Panc1 (cell line): ENCODE data around the gene PNKP. TPM values are rescaled to one million over a fixed set of nuclear protein-coding genes. Genes with fewer than 3 reads are reported as not detected.

Source experiments
- ATAC-seq: fragments of 200-7000 bp; cut with Tn5 transposase; 2 replicates; pipeline ENCODE4 v1.9.1; 2020; ENCODE audit warnings: mild to moderate bottlenecking, moderate library complexity
- BruUV-seq: library from RNA; stranded (reverse); fragments of 400-500 nt; replicated peaks from 2 replicates; lab custom pipeline; 2021; lab: Mats Ljungman, UMichigan
- CTCF ChIA-PET: fragments of 300-600 bp; sonication (Branson Sonifier 250); formaldehyde crosslinking; loops from one replicate; lab custom pipeline; 2022; ENCODE audit warnings: antibody characterized with exemption; lab: Charles Lee
- POLR2A ChIA-PET: fragments of 300-600 bp; sonication (Branson Sonifier 250); formaldehyde crosslinking; loops from one replicate; lab custom pipeline; 2022; ENCODE audit warnings: antibody characterized with exemption; lab: Charles Lee
- DNase-seq: peaks from one replicate; pipeline ENCODE4 v3.0.0-alpha.2; 2010; ENCODE audit warnings: low read depth, low spot score
- H3K27ac ChIP-seq: 2 replicates; pipeline ENCODE4 v1.5.1; 2011; ENCODE audit warnings: mild to moderate bottlenecking, low read length, inconsistent platforms
- H3K27me3 ChIP-seq: fragments of 200-500 bp; sonication (Bioruptor generic); 2 replicates; pipeline ENCODE4 v1.6.0; 2014; ENCODE audit warnings: low read length, inconsistent platforms; ENCODE audit not compliant: control insufficient read depth, insufficient read depth
- H3K36me3 ChIP-seq: fragments of 200-500 bp; sonication (Bioruptor generic); 2 replicates; pipeline ENCODE4 v1.5.1; 2014; ENCODE audit warnings: inconsistent platforms, mild to moderate bottlenecking, low read length, moderate library complexity; ENCODE audit not compliant: control insufficient read depth, insufficient read depth
- H3K4me1 ChIP-seq: 2 replicates; pipeline ENCODE4 v1.5.1; 2011; ENCODE audit warnings: inconsistent platforms, mild to moderate bottlenecking, low read length, moderate library complexity; ENCODE audit not compliant: control insufficient read depth, insufficient read depth
- H3K4me3 ChIP-seq, 2 experiments: 2 replicates each; pipeline ENCODE4 v1.5.1; 2011 to 2012; ENCODE audit warnings: low read depth in 2 of 2, low read length in 2 of 2, mild to moderate bottlenecking in 2 of 2, inconsistent platforms in 1 of 2, moderate library complexity in 1 of 2
- H3K9me3 ChIP-seq: fragments of 200-500 bp; sonication (Bioruptor generic); 2 replicates; pipeline ENCODE4 v1.5.1; 2014; ENCODE audit warnings: low read depth, mild to moderate bottlenecking, inconsistent platforms, low read length, moderate library complexity; ENCODE audit not compliant: control insufficient read depth, insufficient read depth
- CTCF ChIP-seq: fragments of 450-650 bp; IDR thresholded peaks from 2 replicates; pipeline ENCODE4 v1.5.1; 2017; ENCODE audit warnings: mild to moderate bottlenecking
- POLR2AphosphoS5 ChIP-seq: IDR thresholded peaks from 2 replicates; pipeline ENCODE4 v1.6.1; 2012; ENCODE audit warnings: mild to moderate bottlenecking, low read depth, low read length, moderate library complexity
- REST ChIP-seq, 2 experiments: IDR thresholded peaks; 2 replicates each; pipeline ENCODE4 v1.6.1; 2011 to 2012; ENCODE audit warnings: low read depth in 2 of 2, control low read depth in 1 of 2, low read length in 1 of 2, mild to moderate bottlenecking in 1 of 2, moderate library complexity in 1 of 2; ENCODE audit not compliant: insufficient read depth in 1 of 2
- SIN3A ChIP-seq: IDR thresholded peaks from 2 replicates; pipeline ENCODE4 v1.6.1; 2012; ENCODE audit warnings: low read depth, mild to moderate bottlenecking, low read length, moderate library complexity, borderline replicate concordance; ENCODE audit not compliant: insufficient read depth
- TCF7L2 ChIP-seq: IDR thresholded peaks from 2 replicates; pipeline ENCODE4 v1.6.1; 2011; ENCODE audit warnings: mild to moderate bottlenecking, low read depth, low read length, inconsistent platforms
- in situ Hi-C: cut with HindIII; loops from 2 replicates; pipeline ENCODE4 v1.10.0; 2016; ENCODE audit warnings: low sequenced_read_pairs, low pct_unique_long_range_greater_than_20kb
- intact Hi-C: fragments of 100-400 bp; cut with micrococcal nuclease; formaldehyde crosslinking; loops from one replicate; pipeline ENCODE4 v1.10.0; 2022; ENCODE audit not compliant: unreplicated experiment
- total RNA-seq: library from RNA; stranded (reverse); gene quantifications from one replicate; pipeline ENCODE4 v1.2.1, GENCODE V29; 2021; ENCODE audit not compliant: unreplicated experiment

PNKP gene
- total RNA-seq, 1 experiment from 2014 or later, result 76.7 TPM

- DNase-seq (no peak), ATAC-seq (no peak)
- TF ChIP-seq POLR2AphosphoS5, result no peak
- TF ChIP-seq REST (IDR thresholded peaks at IDR 0.05; ENCODE audit: insufficient read depth in 1 of 2, low read depth in 2 of 2, low read length in 1 of 2), result no peak
- TF ChIP-seq SIN3A, result no peak
- TF ChIP-seq CTCF, result no peak
- TF ChIP-seq TCF7L2, result no peak
- no peaks in the 10 kb centered on the region for H3K9me3 ChIP-seq
- H3K36me3 ChIP-seq, result peaks cover 5% of the 10 kb centered on the region; the same call in 1 of the 2 replicates
- no TSS peak for BruUV-seq
- intact Hi-C loops (no loop called here), in situ Hi-C loops (no loop called here)
- peaks cover 25% of the 10 kb centered on the region for H3K4me1 ChIP-seq
- POLR2A ChIA-PET, result no interaction called here
- H3K27me3 ChIP-seq, result no peaks in the 10 kb centered on the region
- CTCF ChIA-PET, result no interaction called here
- H3K4me3 ChIP-seq, result no peak overlapping the region
- H3K27ac ChIP-seq, result no peak overlapping the region
These were observed 5.7 kb upstream of the PNKP start for GRCh38 chr19:49873129-49873521.

GRCh38 chr19:49872245-49873128 is 5.1 kb upstream of the PNKP start:
- Histone ChIP-seq H3K4me1 (peaks cover 25% of the 10 kb centered on the region), H3K36me3 (peaks cover 5% of the 10 kb centered on the region; the same call in 1 of the 2 replicates), H3K9me3 (no peaks in the 10 kb centered on the region), H3K27me3 (no peaks in the 10 kb centered on the region), H3K4me3 (no peak overlapping the region), H3K27ac (peak overlapping the region; percentile 40)
- TF ChIP-seq POLR2AphosphoS5 (no peak), REST (IDR thresholded peaks at IDR 0.05; ENCODE audit: insufficient read depth in 1 of 2, low read depth in 2 of 2, low read length in 1 of 2) (no peak), SIN3A (no peak), TCF7L2 (no peak), CTCF (no peak)
- in situ Hi-C loops, result no loop called here
- ATAC-seq (no peak), DNase-seq (no peak)
- intact Hi-C loops, result no loop called here
- CTCF ChIA-PET, result no interaction called here
- BruUV-seq, result no TSS peak
- POLR2A ChIA-PET, result no interaction called here
